ENCODE measurements around the gene KCTD19.

DNA sequence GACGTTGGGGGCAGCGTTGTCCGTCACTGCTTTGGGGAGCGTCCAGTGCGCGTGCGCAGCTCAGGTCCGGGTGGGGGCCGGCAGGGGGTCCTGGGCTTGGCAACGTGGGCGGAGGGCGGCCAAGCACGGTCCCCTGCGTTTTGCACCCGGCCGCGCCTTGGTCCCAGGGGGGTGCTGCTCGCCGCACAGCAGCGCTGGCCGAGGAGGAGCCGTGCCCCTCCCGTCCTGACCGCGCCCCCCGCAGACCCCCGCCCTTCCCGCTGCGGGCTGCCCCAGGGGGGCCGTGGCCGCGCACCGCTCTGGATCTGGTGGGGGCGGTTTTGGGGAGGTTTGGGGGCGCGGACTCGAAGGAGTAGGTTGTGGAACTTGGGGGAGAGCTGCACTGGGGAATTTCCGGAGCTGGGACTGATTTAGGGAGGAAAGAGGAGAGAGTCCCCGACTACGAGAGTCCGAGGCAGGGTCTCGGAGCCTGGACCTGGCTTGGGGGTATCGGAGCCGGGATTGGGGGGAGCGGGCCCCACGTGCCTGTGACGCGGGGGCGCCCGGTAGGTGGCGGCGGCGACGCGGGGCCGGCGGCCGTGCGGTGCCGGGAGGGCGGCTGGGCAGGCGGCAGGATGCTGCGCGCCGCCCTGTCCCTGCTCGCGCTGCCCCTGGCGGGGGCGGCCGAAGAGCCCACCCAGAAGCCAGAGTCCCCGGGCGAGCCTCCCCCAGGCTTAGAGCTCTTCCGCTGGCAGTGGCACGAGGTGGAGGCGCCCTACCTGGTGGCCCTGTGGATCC, 78.0 kb downstream of the KCTD19 start, which contains the start of gene SLC9A5:
- TF ChIP-seq TARDBP (IDR thresholded peaks at IDR 0.05) (no peak), BHLHE40 (IDR thresholded peaks at IDR 0.05; ENCODE audit: borderline replicate concordance) (no peak), SP1 (IDR thresholded peaks at IDR 0.05) (no peak), HDGF (IDR thresholded peaks at IDR 0.05; ENCODE audit: borderline replicate concordance) (no peak), FOXM1 (IDR thresholded peaks at IDR 0.05; ENCODE audit: borderline replicate concordance) (no peak)

All from HEK293T (cell line).